IMR-90 (cell line): Measurements from ENCODE around the gene LRRC19. TPM values are rescaled to one million over a fixed set of nuclear protein-coding genes. Genes with fewer than 3 reads are reported as not detected.

ENCODE experiments used
- ATAC-seq: fragments of 200-7000 bp; cut with Tn5 transposase; 2 replicates; pipeline ENCODE4 v1.9.1; 2020; ENCODE audit warnings: low read depth, mild to moderate bottlenecking, moderate library complexity
- BruUV-seq: library from RNA; stranded (reverse); fragments of 400-500 nt; replicated peaks from 2 replicates; lab custom pipeline; 2021; lab: Mats Ljungman, UMichigan
- CTCF ChIA-PET: fragments of 300-600 bp; formaldehyde crosslinking; extraction: SDS; loops from one replicate; lab custom pipeline; 2021; ENCODE audit warnings: antibody characterized with exemption; lab: Yijun Ruan, JAX
- POLR2A ChIA-PET: fragments of 300-600 bp; sonication (Branson Sonifier 250); formaldehyde crosslinking; loops from one replicate; lab custom pipeline; 2022; ENCODE audit warnings: antibody characterized with exemption; ENCODE audit not compliant: unreplicated experiment; lab: Charles Lee
- DNase-seq: peaks from one replicate; pipeline ENCODE4 v3.0.0; 2013
- H2AFZ ChIP-seq: replicated peaks from 2 replicates; pipeline ENCODE3; 2013; ENCODE audit warnings: low read length, mild to moderate bottlenecking; ENCODE audit not compliant: poor library complexity
- H2AK5ac ChIP-seq: 2 replicates; pipeline ENCODE4 v1.6.1; 2013; ENCODE audit warnings: low read depth, low read length, inconsistent platforms
- H2AK9ac ChIP-seq: replicated peaks from 2 replicates; pipeline ENCODE3; 2013; ENCODE audit warnings: mild to moderate bottlenecking, low read depth, low read length, moderate library complexity; ENCODE audit not compliant: poor library complexity
- H2BK120ac ChIP-seq: 2 replicates; pipeline ENCODE4 v1.6.1; 2013; ENCODE audit warnings: low read depth, low read length, inconsistent platforms
- H2BK15ac ChIP-seq: 3 replicates; pipeline ENCODE4 v1.6.1; 2013; ENCODE audit warnings: low read depth, low read length, inconsistent platforms
- H2BK20ac ChIP-seq: 2 replicates; pipeline ENCODE4 v1.6.1; 2013; ENCODE audit warnings: low read depth, mild to moderate bottlenecking, inconsistent platforms, low read length, moderate library complexity
- H2BK5ac ChIP-seq: 2 replicates; pipeline ENCODE4 v1.6.1; 2013; ENCODE audit warnings: mild to moderate bottlenecking, low read depth, low read length, inconsistent platforms; ENCODE audit not compliant: poor library complexity, severe bottlenecking
- H3K14ac ChIP-seq: replicated peaks from 2 replicates; pipeline ENCODE4 v1.6.1; 2013; ENCODE audit warnings: low read depth, low read length, inconsistent platforms
- H3K18ac ChIP-seq: 2 replicates; pipeline ENCODE4 v1.6.1; 2013; ENCODE audit warnings: low read depth, low read length, control low read depth
- H3K23ac ChIP-seq: 2 replicates; pipeline ENCODE4 v1.6.1; 2013; ENCODE audit warnings: low read depth, low read length, inconsistent platforms
- H3K27ac ChIP-seq: 2 replicates; pipeline ENCODE4 v1.5.1; 2013; ENCODE audit warnings: mild to moderate bottlenecking, control low read depth, low read length; ENCODE audit not compliant: insufficient read depth
- H3K27me3 ChIP-seq: 2 replicates; pipeline ENCODE4 v1.6.1; 2013; ENCODE audit warnings: low read length; ENCODE audit not compliant: control insufficient read depth, insufficient read depth
- H3K36me3 ChIP-seq: 2 replicates; pipeline ENCODE4 v1.6.1; 2013; ENCODE audit warnings: low read length, mixed read lengths; ENCODE audit not compliant: control insufficient read depth, insufficient read depth
- H3K4ac ChIP-seq: 2 replicates; pipeline ENCODE4 v1.6.1; 2013; ENCODE audit warnings: low read depth, low read length, inconsistent platforms
- H3K4me1 ChIP-seq: 2 replicates; pipeline ENCODE4 v1.6.1; 2013; ENCODE audit warnings: low read length, mixed read lengths; ENCODE audit not compliant: control insufficient read depth, insufficient read depth
- H3K4me2 ChIP-seq: 2 replicates; pipeline ENCODE4 v1.6.1; 2013; ENCODE audit warnings: low read depth, mild to moderate bottlenecking, control low read depth, low read length, moderate library complexity
- H3K4me3 ChIP-seq: 2 replicates; pipeline ENCODE4 v1.5.1; 2013; ENCODE audit warnings: low read depth, mild to moderate bottlenecking, control low read depth, low read length, moderate library complexity; ENCODE audit not compliant: insufficient read depth
- H3K56ac ChIP-seq: 2 replicates; pipeline ENCODE4 v1.6.1; 2013; ENCODE audit warnings: low read length, inconsistent platforms; ENCODE audit not compliant: insufficient read depth; ENCODE audit errors: extremely low read depth
- H3K79me1 ChIP-seq, 2 experiments: 2 replicates each; pipeline ENCODE4 v1.6.1; 2013; ENCODE audit warnings: low read length in 2 of 2, inconsistent platforms in 1 of 2, low read depth in 1 of 2
- H3K9ac ChIP-seq: 2 replicates; pipeline ENCODE4 v1.6.1; 2013; ENCODE audit warnings: low read depth, low read length, control low read depth
- H3K9me1 ChIP-seq: 2 replicates; pipeline ENCODE4 v1.6.1; 2013; ENCODE audit warnings: low read length, inconsistent platforms; ENCODE audit not compliant: insufficient read depth
- H3K9me3 ChIP-seq: 2 replicates; pipeline ENCODE4 v1.6.1; 2013; ENCODE audit warnings: low read length; ENCODE audit not compliant: control insufficient read depth, insufficient read depth
- H4K20me1 ChIP-seq: 2 replicates; pipeline ENCODE4 v1.6.1; 2013; ENCODE audit warnings: low read length, inconsistent platforms; ENCODE audit not compliant: insufficient read depth
- H4K5ac ChIP-seq: 2 replicates; pipeline ENCODE4 v1.6.1; 2013; ENCODE audit warnings: mild to moderate bottlenecking, low read depth, low read length, control low read depth
- H4K8ac ChIP-seq, 2 experiments: 2 replicates each; pipeline ENCODE4 v1.6.1; 2013; ENCODE audit warnings: low read depth in 2 of 2, low read length in 2 of 2, control low read depth in 1 of 2, inconsistent platforms in 1 of 2
- H4K91ac ChIP-seq: 2 replicates; pipeline ENCODE4 v1.6.1; 2013; ENCODE audit warnings: low read depth, low read length, inconsistent platforms; ENCODE audit not compliant: insufficient read depth
- BHLHE40 ChIP-seq: fragments of 150-350 bp; IDR thresholded peaks from 2 replicates; pipeline ENCODE4 v1.6.1; 2016; ENCODE audit warnings: mild to moderate bottlenecking, low read depth, low read length
- CHD1 ChIP-seq: IDR thresholded peaks from 2 replicates; pipeline ENCODE4 v1.6.1; 2012; ENCODE audit warnings: low read depth, low read length, improper control_type of control experiment
- FOS ChIP-seq: fragments of 150-350 bp; IDR thresholded peaks from 2 replicates; pipeline ENCODE4 v1.6.1; 2016; ENCODE audit warnings: low read depth, low read length
- MAFK ChIP-seq: IDR thresholded peaks from 2 replicates; pipeline ENCODE4 v1.6.1; 2012; ENCODE audit warnings: low read depth, low read length, improper control_type of control experiment
- MAZ ChIP-seq: IDR thresholded peaks from 2 replicates; pipeline ENCODE4 v1.6.1; 2012; ENCODE audit warnings: low read depth, mild to moderate bottlenecking, low read length, improper control_type of control experiment, moderate library complexity, borderline replicate concordance
- MXI1 ChIP-seq: IDR thresholded peaks from 2 replicates; pipeline ENCODE4 v1.6.1; 2012; ENCODE audit warnings: low read depth, mild to moderate bottlenecking, low read length, moderate library complexity, borderline replicate concordance
- NFE2L2 ChIP-seq: fragments of 150-350 bp; IDR thresholded peaks from 2 replicates; pipeline ENCODE4 v1.6.1; 2016; ENCODE audit warnings: low read depth, mild to moderate bottlenecking, low read length
- POLR2A ChIP-seq: IDR thresholded peaks from 2 replicates; pipeline ENCODE4 v1.6.1; 2012; ENCODE audit warnings: mild to moderate bottlenecking, low read depth, low read length
- RAD21 ChIP-seq: IDR thresholded peaks from 2 replicates; pipeline ENCODE4 v1.6.1; 2012; ENCODE audit warnings: low read length, improper control_type of control experiment
- RFX5 ChIP-seq: IDR thresholded peaks from 2 replicates; pipeline ENCODE4 v1.8.0; 2012; ENCODE audit warnings: low read depth, mild to moderate bottlenecking, low read length, moderate library complexity
- SMC3 ChIP-seq: fragments of 150-350 bp; IDR thresholded peaks from 2 replicates; pipeline ENCODE4 v1.6.1; 2016; ENCODE audit warnings: low read depth, mild to moderate bottlenecking, antibody characterized with exemption, low read length, moderate library complexity
- WGBS, 2 experiments: methylation state at CpG; one replicate each; pipeline versions ENCODE4 v1.1.5 to v1.1.7; 2013; ENCODE audit warnings: missing lambda C conversion rate in 2 of 2; ENCODE audit not compliant: insufficient read length in 1 of 2; ENCODE audit errors: extremely low coverage in 2 of 2; 5-methylcytosine and 5-hydroxymethylcytosine counted together
- dilution Hi-C: fragments of 300-500 bp; cut with HindIII; formaldehyde crosslinking; loops from one replicate; pipeline ENCODE4 v1.14.3; 2018; ENCODE audit warnings: low sequenced_read_pairs; ENCODE audit not compliant: unreplicated experiment
- in situ Hi-C: fragments of 300-500 bp; cut with MboI; formaldehyde crosslinking; loops from 3 replicates; pipeline ENCODE4 v1.14.3; 2019; ENCODE audit warnings: low sequenced_read_pairs, inconsistent platforms, mixed read lengths
- intact Hi-C: fragments of 100-400 bp; cut with micrococcal nuclease; formaldehyde crosslinking; loops from 2 replicates; pipeline ENCODE4 v1.10.0; 2022
- polyA plus RNA-seq, 3 experiments: library from polyadenylated mRNA; depleted of rRNA; stranded (reverse); fragments of >200 nt; gene quantifications; 2 replicates each; pipeline ENCODE4 v1.2.3, GENCODE V29; 2012; ENCODE audit warnings: low replicate concordance in 1 of 3
- total RNA-seq: library from RNA; depleted of rRNA; stranded (reverse); fragments of >200 nt; gene quantifications from 2 replicates; pipeline ENCODE4 v1.2.3, GENCODE V29; 2012
- TF ChIP-seq, protein P1 (sequence below): fragments of 150-350 bp; IDR thresholded peaks from 2 replicates; pipeline ENCODE4 v1.6.1; 2017; ENCODE audit warnings: mild to moderate bottlenecking, antibody characterized with exemption, low read length, low read depth
- TF ChIP-seq, protein P2 (sequence below): fragments of 150-350 bp; IDR thresholded peaks from 2 replicates; pipeline ENCODE4 v1.6.1; 2016; ENCODE audit warnings: low read depth, mild to moderate bottlenecking, low read length, moderate library complexity, borderline replicate concordance
- TF ChIP-seq, protein P3 (sequence below): conservative IDR thresholded peaks from 2 replicates; pipeline ENCODE4 v1.5.1; 2012; ENCODE audit warnings: mild to moderate bottlenecking, low read depth, low read length, improper control_type of control experiment

Gene LRRC19
- total and polyA plus RNA-seq, 2 of the 4 experiments (the other 2 are of a cell fraction): not detected

DNA sequence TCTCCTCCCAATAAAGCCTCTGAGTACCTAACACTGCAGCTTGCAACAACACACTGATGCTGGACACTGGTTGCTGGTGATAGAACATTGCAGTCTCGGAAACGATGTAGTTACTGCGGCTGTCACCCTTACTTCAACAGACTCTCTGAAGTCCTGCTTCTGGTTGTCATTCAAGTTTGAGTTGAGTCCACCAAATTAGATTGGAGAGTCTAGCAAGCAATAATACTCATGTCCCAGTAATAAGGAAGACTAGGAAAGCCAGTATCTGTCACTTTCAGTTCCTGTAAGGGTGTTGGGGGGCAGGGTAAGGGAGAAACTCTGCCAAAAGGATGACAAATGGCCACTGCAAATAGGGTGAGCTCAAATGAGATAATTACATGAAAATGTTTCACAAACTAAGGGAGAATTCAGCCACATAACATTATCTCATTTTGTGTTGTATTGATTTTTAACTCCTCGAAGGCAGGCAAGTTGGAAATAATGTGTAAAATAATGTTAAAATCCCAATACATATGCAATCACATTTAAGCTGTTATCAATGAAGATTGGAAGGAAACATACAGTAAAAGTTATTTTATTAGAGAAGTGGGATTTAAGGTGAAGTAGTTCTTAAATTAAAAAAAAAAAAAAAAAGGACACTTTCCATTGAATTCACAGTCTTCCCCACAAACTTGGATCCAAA, 50.1 kb downstream of the LRRC19 start:
- Histone ChIP-seq H3K36me3 (no peaks in the 10 kb centered on the region), H3K18ac (0 out of 2 replicates have a peak overlapping the region, but pooled peaks have one; percentile 88), H3K4me2 (peak overlapping the region; percentile 90), H3K23ac (peak overlapping the region; percentile 99), H3K14ac (peak overlapping the region; percentile 93), H2AK5ac (0 out of 2 replicates have a peak overlapping the region, but pooled peaks have one; percentile 33), H4K8ac (peak overlapping the region; percentile 97 to 98), H3K27me3 (no peaks in the 10 kb centered on the region), H3K4ac (peak overlapping the region; percentile 95), H2AFZ (peak overlapping the region; percentile 98), H3K4me1 (no peaks in the 10 kb centered on the region), H4K20me1 (no peaks in the 10 kb centered on the region), H2BK20ac (no peak overlapping the region), H4K5ac (peak overlapping the region; percentile 93), H3K56ac (peak overlapping the region; percentile 96; the same call in 1 of the 2 replicates), H3K9me3 (no peaks in the 10 kb centered on the region), H2BK120ac (peak overlapping the region; percentile 73), H3K27ac (peak overlapping the region; percentile 74), H2BK15ac (peak overlapping the region; percentile 63; the same call in 2 of the 3 replicates), H3K4me3 (peak overlapping the region; percentile 67), H3K79me1 (peaks cover 14 to 18% of the 10 kb centered on the region in 2 experiments), H3K9ac (peak overlapping the region; percentile 92), H2AK9ac (peak overlapping the region; percentile 83), H3K9me1 (peaks cover 4% of the 10 kb centered on the region), H4K91ac (peak overlapping the region; percentile 87; the same call in 1 of the 2 replicates), H2BK5ac (peak overlapping the region; percentile 91)
- dilution Hi-C loops (no loop called here), in situ Hi-C loops (no loop called here), intact Hi-C loops (loop anchor here (5.0 kb wide), 1 partner anchor 172 kb away; no protein-coding TSS in a partner anchor)
- WGBS, 2 experiments: no CpG with 5 or more reads among the region's 4 CpGs
- ATAC-seq (no peak), DNase-seq (no peak)
- ChIA-PET CTCF (interaction anchor here (0.5 to 1.2 kb wide), 5 partner anchors 10 to 251 kb away, joined by 3 to 4 read pairs (median 3); no protein-coding TSS in a partner anchor), POLR2A (interaction anchor here (0.6 to 1.0 kb wide), 4 partner anchors 12 to 52 kb away, joined by 3 to 5 read pairs (median 4); no protein-coding TSS in a partner anchor)
- BruUV-seq: no TSS peak
- TF ChIP-seq CHD1: no peak
- TF ChIP-seq SMC3: no peak
- TF ChIP-seq RFX5: no peak
- no peak for TF ChIP-seq MAZ
- TF ChIP-seq, protein P1, sequence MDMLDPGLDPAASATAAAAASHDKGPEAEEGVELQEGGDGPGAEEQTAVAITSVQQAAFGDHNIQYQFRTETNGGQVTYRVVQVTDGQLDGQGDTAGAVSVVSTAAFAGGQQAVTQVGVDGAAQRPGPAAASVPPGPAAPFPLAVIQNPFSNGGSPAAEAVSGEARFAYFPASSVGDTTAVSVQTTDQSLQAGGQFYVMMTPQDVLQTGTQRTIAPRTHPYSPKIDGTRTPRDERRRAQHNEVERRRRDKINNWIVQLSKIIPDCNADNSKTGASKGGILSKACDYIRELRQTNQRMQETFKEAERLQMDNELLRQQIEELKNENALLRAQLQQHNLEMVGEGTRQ: no peak
- no peak for TF ChIP-seq MAFK
- TF ChIP-seq, protein P2, sequence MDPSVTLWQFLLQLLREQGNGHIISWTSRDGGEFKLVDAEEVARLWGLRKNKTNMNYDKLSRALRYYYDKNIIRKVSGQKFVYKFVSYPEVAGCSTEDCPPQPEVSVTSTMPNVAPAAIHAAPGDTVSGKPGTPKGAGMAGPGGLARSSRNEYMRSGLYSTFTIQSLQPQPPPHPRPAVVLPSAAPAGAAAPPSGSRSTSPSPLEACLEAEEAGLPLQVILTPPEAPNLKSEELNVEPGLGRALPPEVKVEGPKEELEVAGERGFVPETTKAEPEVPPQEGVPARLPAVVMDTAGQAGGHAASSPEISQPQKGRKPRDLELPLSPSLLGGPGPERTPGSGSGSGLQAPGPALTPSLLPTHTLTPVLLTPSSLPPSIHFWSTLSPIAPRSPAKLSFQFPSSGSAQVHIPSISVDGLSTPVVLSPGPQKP: no peak
- no peak for TF ChIP-seq FOS
- TF ChIP-seq RAD21: no peak
- no peak for TF ChIP-seq NFE2L2
- TF ChIP-seq BHLHE40: no peak
- TF ChIP-seq POLR2A: no peak
- TF ChIP-seq, protein P3, sequence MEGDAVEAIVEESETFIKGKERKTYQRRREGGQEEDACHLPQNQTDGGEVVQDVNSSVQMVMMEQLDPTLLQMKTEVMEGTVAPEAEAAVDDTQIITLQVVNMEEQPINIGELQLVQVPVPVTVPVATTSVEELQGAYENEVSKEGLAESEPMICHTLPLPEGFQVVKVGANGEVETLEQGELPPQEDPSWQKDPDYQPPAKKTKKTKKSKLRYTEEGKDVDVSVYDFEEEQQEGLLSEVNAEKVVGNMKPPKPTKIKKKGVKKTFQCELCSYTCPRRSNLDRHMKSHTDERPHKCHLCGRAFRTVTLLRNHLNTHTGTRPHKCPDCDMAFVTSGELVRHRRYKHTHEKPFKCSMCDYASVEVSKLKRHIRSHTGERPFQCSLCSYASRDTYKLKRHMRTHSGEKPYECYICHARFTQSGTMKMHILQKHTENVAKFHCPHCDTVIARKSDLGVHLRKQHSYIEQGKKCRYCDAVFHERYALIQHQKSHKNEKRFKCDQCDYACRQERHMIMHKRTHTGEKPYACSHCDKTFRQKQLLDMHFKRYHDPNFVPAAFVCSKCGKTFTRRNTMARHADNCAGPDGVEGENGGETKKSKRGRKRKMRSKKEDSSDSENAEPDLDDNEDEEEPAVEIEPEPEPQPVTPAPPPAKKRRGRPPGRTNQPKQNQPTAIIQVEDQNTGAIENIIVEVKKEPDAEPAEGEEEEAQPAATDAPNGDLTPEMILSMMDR: no peak
- TF ChIP-seq MXI1: no peak
